K562 (cell line): ENCODE measurements around the gene KCNQ4. TPM values are rescaled to one million over a fixed set of nuclear protein-coding genes. Genes with fewer than 3 reads are reported as not detected.

Experiments used
- ATAC-seq: fragments of 200-7000 bp; cut with Tn5 transposase; 3 replicates; pipeline ENCODE4 v1.9.1; 2020; ENCODE audit warnings: moderate library complexity
- Bru-seq: library from RNA; stranded (reverse); fragments of 400-500 nt; gene quantifications from one replicate; lab custom pipeline; 2021; lab: Mats Ljungman, UMichigan
- BruChase-seq, 2 experiments: library from RNA; stranded (reverse); fragments of 400-500 nt; gene quantifications; one replicate each; lab custom pipeline; 2021; lab: Mats Ljungman, UMichigan
- BruUV-seq: library from RNA; stranded (reverse); fragments of 400-500 nt; replicated peaks from 2 replicates; lab custom pipeline; 2021; lab: Mats Ljungman, UMichigan
- CTCF ChIA-PET: fragments of 300-600 bp; formaldehyde crosslinking; extraction: SDS; loops from one replicate; lab custom pipeline; 2021; ENCODE audit warnings: low intra/inter-chr PET ratio; lab: Yijun Ruan, JAX
- POLR2A ChIA-PET: fragments of 300-600, 350-650 bp; sonication (Branson Sonifier 250); formaldehyde crosslinking; extraction: SDS; loops from one replicate; lab custom pipeline; 2021; ENCODE audit warnings: antibody characterized with exemption, inconsistent platforms; lab: Yijun Ruan, JAX
- DNase-seq, 4 experiments: peaks; one replicate each; pipeline versions ENCODE4 v3.0.0 to v3.0.0-alpha.2; 2011 to 2018; ENCODE audit warnings: low spot score in 3 of 4, mixed read lengths in 3 of 4; ENCODE audit errors: extremely low read depth in 1 of 4
- FAIRE-seq: peaks from 2 replicates; lab custom pipeline; 2011; peaks lifted over from hg19 to GRCh38; lab: Jason Lieb, UNC
- H2AFZ ChIP-seq: 2 replicates; pipeline ENCODE4 v1.6.0; 2011; ENCODE audit warnings: low read depth, low read length, control low read depth, inconsistent platforms
- H3K27ac ChIP-seq: fragments of 200-600 bp; 3 replicates; pipeline ENCODE4 v1.8.0; 2011; ENCODE audit warnings: low read depth, mild to moderate bottlenecking, control low read depth, inconsistent platforms, low read length, moderate library complexity, mixed read lengths; ENCODE audit errors: extremely low read depth
- H3K27me3 ChIP-seq, 2 experiments: fragments of 300-600 bp in 1 of 2; 2 replicates in 1 of 2; 3 replicates in 1 of 2; pipeline versions ENCODE4 v1.6.0 to v1.8.0; 2011; ENCODE audit warnings: inconsistent platforms in 2 of 2, low read length in 2 of 2, mild to moderate bottlenecking in 1 of 2, mixed read lengths in 1 of 2, moderate library complexity in 1 of 2; ENCODE audit not compliant: control insufficient read depth in 2 of 2, insufficient read depth in 2 of 2
- H3K36me3 ChIP-seq: fragments of 300-600 bp; 3 replicates; pipeline ENCODE4 v1.8.0; 2011; ENCODE audit warnings: mild to moderate bottlenecking, low read length, inconsistent platforms; ENCODE audit not compliant: control insufficient read depth, insufficient read depth
- H3K4me1 ChIP-seq, 2 experiments: fragments of 200-600 bp in 1 of 2; replicated peaks in 1 of 2; 2 replicates in 1 of 2; 3 replicates in 1 of 2; pipeline versions ENCODE4 v1.5.1 to v1.8.0; 2011; ENCODE audit warnings: inconsistent platforms in 2 of 2, low read length in 2 of 2, mild to moderate bottlenecking in 1 of 2, mixed read lengths in 1 of 2, moderate library complexity in 1 of 2; ENCODE audit not compliant: control insufficient read depth in 2 of 2, insufficient read depth in 2 of 2
- H3K4me2 ChIP-seq: 2 replicates; pipeline ENCODE4 v1.6.1; 2011; ENCODE audit warnings: low read length, control low read depth, inconsistent platforms, mixed read lengths; ENCODE audit not compliant: insufficient read depth
- H3K4me3 ChIP-seq: fragments of 200-600 bp; sonication (generic), shearing (Covaris generic); 2 replicates; pipeline ENCODE4 v1.5.1; 2016; ENCODE audit warnings: control low read depth, inconsistent platforms
- H3K79me2 ChIP-seq: fragments of 200-600 bp; 3 replicates; pipeline ENCODE4 v1.8.0; 2011; ENCODE audit warnings: low read length, inconsistent platforms; ENCODE audit not compliant: control insufficient read depth, insufficient read depth
- H3K9ac ChIP-seq, 2 experiments: 2 replicates each; pipeline versions ENCODE4 v1.6.0 to v1.6.1; 2011; ENCODE audit warnings: low read depth in 2 of 2, low read length in 2 of 2, control low read depth in 1 of 2, inconsistent platforms in 1 of 2, mild to moderate bottlenecking in 1 of 2, mixed read lengths in 1 of 2; ENCODE audit not compliant: insufficient read depth in 1 of 2
- H3K9me1 ChIP-seq: one replicate; pipeline ENCODE4 v1.6.0; 2011; ENCODE audit warnings: inconsistent platforms, mild to moderate bottlenecking, low read length, moderate library complexity; ENCODE audit not compliant: control insufficient read depth, insufficient read depth
- H3K9me3 ChIP-seq: replicated peaks from 2 replicates; pipeline ENCODE4 v1.5.1; 2011; ENCODE audit warnings: low read depth, low read length, inconsistent platforms; ENCODE audit not compliant: control insufficient read depth, insufficient read depth
- H4K20me1 ChIP-seq: replicated peaks from 2 replicates; pipeline ENCODE4 v1.6.1; 2011; ENCODE audit warnings: low read length, inconsistent platforms, mixed read lengths; ENCODE audit not compliant: control insufficient read depth, insufficient read depth
- ARID3B ChIP-seq: fragments of 250-450 bp; sonication (Bioruptor Pico); IDR thresholded peaks from 2 replicates; pipeline ENCODE4 v1.4.0; 2020; ENCODE audit warnings: borderline replicate concordance
- BCOR ChIP-seq: fragments of 450-650 bp; IDR thresholded peaks from 2 replicates; pipeline ENCODE4 v1.6.1; 2016
- DPF2 ChIP-seq: fragments of 450-650 bp; IDR thresholded peaks from 2 replicates; pipeline ENCODE4 v1.6.1; 2016
- HEY1 ChIP-seq: fragments of 250-450 bp; sonication (Bioruptor Pico); IDR thresholded peaks from 2 replicates; pipeline ENCODE4 v1.5.0; 2020; ENCODE audit warnings: mild to moderate bottlenecking, moderate library complexity, borderline replicate concordance
- NRF1 ChIP-seq, 2 experiments: fragments of 450-650 bp; IDR thresholded peaks in 1 of 2; conservative IDR thresholded peaks in 1 of 2; 2 replicates each; pipeline ENCODE4 v1.6.1; 2014; ENCODE audit warnings: mild to moderate bottlenecking in 2 of 2
- POU5F1 ChIP-seq: fragments of 150-350 bp; IDR thresholded peaks from 2 replicates; pipeline ENCODE4 v1.6.1; 2014; ENCODE audit warnings: borderline replicate concordance, low read length, low read depth, mild to moderate bottlenecking; ENCODE audit not compliant: partially characterized antibody
- SP2 ChIP-seq: IDR thresholded peaks from 2 replicates; pipeline ENCODE4 v1.6.1; 2011; ENCODE audit warnings: mild to moderate bottlenecking, low read depth, low read length, moderate library complexity; ENCODE audit not compliant: poor library complexity, severe bottlenecking; ENCODE audit errors: extremely low read depth
- ZNF592 ChIP-seq: fragments of 450-650 bp; IDR thresholded peaks from 2 replicates; pipeline ENCODE4 v1.6.1; 2017; ENCODE audit warnings: antibody characterized with exemption, mild to moderate bottlenecking
- WGBS: fragments of 100-300 bp; shearing (Covaris generic); methylation state at CpG from one replicate; pipeline ENCODE4 v1.1.6; 2016; ENCODE audit warnings: low coverage, mixed read lengths; ENCODE audit not compliant: insufficient coverage; ENCODE audit errors: missing lambda C conversion rate; 5-methylcytosine and 5-hydroxymethylcytosine counted together
- in situ Hi-C: fragments of 300-500 bp; cut with MboI; formaldehyde crosslinking; loops from 4 replicates; pipeline ENCODE4 v1.15.0; 2018; ENCODE audit warnings: inconsistent platforms, mixed read lengths
- intact Hi-C: fragments of 100-400 bp; cut with micrococcal nuclease; formaldehyde crosslinking; loops from 2 replicates; pipeline ENCODE4 v1.14.2; 2022
- long read RNA-seq, 3 experiments: library from polyadenylated mRNA in 2 of 3; library from RNA in 1 of 3; unstranded in 2 of 3; stranded (forward) in 1 of 3; transcript quantifications; one replicate each; pipeline ENCODE4 v2.0.0, GENCODE V29; 2019 to 2022
- polyA minus RNA-seq, 3 experiments: library from RNA; depleted of rRNA, polyadenylated mRNA; stranded (reverse); fragments of >200 nt; gene quantifications; 2 replicates each; pipeline ENCODE4 v1.2.3, GENCODE V29; 2011
- polyA plus RNA-seq, 8 experiments: library from polyadenylated mRNA; depleted of rRNA in 4 of 8; stranded (reverse) in 5 of 8; unstranded in 3 of 8; fragments of >200 nt; fragmentation: Nextera tagmentation in 2 of 8; fragmentation: Illumina TruSeq in 1 of 8; extraction: Ambion mirVana in 2 of 8; extraction: Trizol in 1 of 8; gene quantifications; 2 replicates each; pipeline versions ENCODE4 v1.2.1 to v1.2.3, GENCODE V29; 2011 to 2014; ENCODE audit warnings: inconsistent platforms in 1 of 8, missing spikeins in 1 of 8
- total RNA-seq, 7 experiments: library from RNA; depleted of rRNA in 6 of 7; stranded (reverse); fragments of >200 nt in 6 of 7; fragmentation: Illumina TruSeq in 2 of 7; extraction: Trizol in 2 of 7; gene quantifications; 2 replicates each; pipeline versions ENCODE4 v1.2.1 to v1.2.3, GENCODE V29; 2011 to 2021; ENCODE audit warnings: low replicate concordance in 1 of 7

KCNQ4 gene
- total RNA-seq (2011; cell fraction: chromatin; rRNA removed; ENCODE audit: low replicate concordance) = 4.1 and 12.8 TPM in 2 replicates
- total RNA-seq (2011; cell fraction: nucleolus; rRNA removed) = 7.4 and 7.5 TPM in 2 replicates
- total RNA-seq (2011; cell fraction: nucleoplasm; rRNA removed) = 4.4 and 4.6 TPM in 2 replicates
- total RNA-seq (2014; rRNA removed) = 1.6 and 1.8 TPM in 2 replicates
- total RNA-seq (2014; rRNA removed; fragmentation: Illumina TruSeq; extraction: Trizol) = 0.64 and 0.76 TPM in 2 replicates
- total RNA-seq (2015; rRNA removed; fragmentation: Illumina TruSeq; extraction: Trizol) = 0.72 and 0.79 TPM in 2 replicates
- 3.8 and 4.1 TPM in 2 replicates for total RNA-seq (2021)
- 0.79 and 1.7 TPM in 2 replicates for polyA plus RNA-seq (2011; rRNA removed)
- 1.1 and 1.3 TPM in 2 replicates for polyA plus RNA-seq (2011; cell fraction: cytosol; rRNA removed)
- polyA plus RNA-seq (2011; cell fraction: nucleus; rRNA removed) = 6.3 and 9.8 TPM in 2 replicates
- 2.5 and 4.6 TPM in 2 replicates for polyA plus RNA-seq (2012)
- 3.5 and 3.8 TPM in 2 replicates for polyA plus RNA-seq (2014; fragmentation: Illumina TruSeq; extraction: Trizol)
- polyA plus RNA-seq (2014; fragmentation: Nextera tagmentation; extraction: Ambion mirVana) = under 1 TPM; 0.07 to 0.27 TPM
- 3.4 and 3.7 TPM in 2 replicates for polyA plus RNA-seq (2014; rRNA removed)
- polyA minus RNA-seq (2011; rRNA and poly(A)+ RNA removed) = 0.42 and 0.49 TPM in 2 replicates
- polyA minus RNA-seq (2011; cell fraction: cytosol; rRNA and poly(A)+ RNA removed) = 1.0 TPM in 2 replicates
- polyA minus RNA-seq (2011; cell fraction: nucleus; rRNA and poly(A)+ RNA removed) = 3.6 and 3.7 TPM in 2 replicates
- percentile 54 among the genes with signal in this experiment for Bru-seq, nascent RNA
- BruChase-seq, experiment 1, labeled RNA remaining after a 2-hour chase = percentile 52 among the genes with signal in this experiment
- percentile 53 among the genes with signal in this experiment for BruChase-seq, experiment 2, labeled RNA remaining after a 6-hour chase
- long read RNA-seq, experiment 1, partial matches to known transcripts = 2 of 7 reads
- long read RNA-seq, experiment 1, other reads (novel, unspliced or antisense) = 5 of 7 reads
- long read RNA-seq, experiment 2, full-length matches to known transcripts = 3 of 11 reads
- long read RNA-seq, experiment 2, partial matches to known transcripts = 2 of 11 reads
- long read RNA-seq, experiment 2, other reads (novel, unspliced or antisense) = 6 of 11 reads
- long read RNA-seq, experiment 3 = 0 reads

GRCh38 chr1:40783001-40783905 is at the start of gene KCNQ4:
KCNQ4 (plus strand) TSS chr1:40783787; CDS start chr1:40784094, 307 bp downstream.
- FAIRE-seq (peak; percentile 29), ATAC-seq (peak; percentile 76), DNase-seq (peak; percentile 79 to 90 (median 84))
- H3K9ac ChIP-seq = peak within 1 kb of the TSS; percentile 50 to 93
- intact Hi-C loops = no loop called here
- H3K79me2 ChIP-seq = peaks cover 7% of the 10 kb centered on the region; the same call in 2 of the 3 replicates
- peak within 1 kb of the TSS; percentile 37 for H3K4me3 ChIP-seq
- no peaks in the 10 kb centered on the region for H3K36me3 ChIP-seq
- H4K20me1 ChIP-seq = no peaks in the 10 kb centered on the region; the same call in none of the 2 replicates
- POLR2A ChIA-PET = interaction anchor here (0.7 to 1.2 kb wide), 6 partner anchors 11 to 150 kb away, joined by 3 to 5 read pairs (median 3); no protein-coding TSS in a partner anchor
- no peaks in the 10 kb centered on the region for H3K9me1 ChIP-seq
- H3K4me2 ChIP-seq = peak within 1 kb of the TSS; percentile 72
- H2AFZ ChIP-seq = peak within 1 kb of the TSS; percentile 78
- peaks cover 15 to 32% of the 10 kb centered on the region in 2 experiments for H3K4me1 ChIP-seq
- in situ Hi-C loops = loop anchor here (5.0 kb wide), 1 partner anchor 59 kb away; no protein-coding TSS in a partner anchor
- no peaks in the 10 kb centered on the region for H3K9me3 ChIP-seq
- WGBS = 21% methylated on average over 41 of the region's 73 CpGs
- CTCF ChIA-PET = interaction anchor here (0.9 kb wide), 1 partner anchor 9 kb away, joined by 3 read pairs; no protein-coding TSS in a partner anchor
- peak within 1 kb of the TSS; percentile 47; the same call in 1 of the 3 replicates for H3K27ac ChIP-seq
- no TSS peak for BruUV-seq
- H3K27me3 ChIP-seq = no peaks in the 10 kb centered on the region
- TF ChIP-seq ARID3B (CRISPR knock-in tag) (no peak), POU5F1 (no peak), ZNF592 (peak; percentile 58), NRF1 (conservative IDR thresholded peaks at IDR 0.05 in 1 of 2, IDR thresholded peaks at IDR 0.05 in 1 of 2) (peak in 1 of 2 experiments; percentile 18; a peak in 1 of 4 replicates), BCOR (0 out of 2 replicates have a peak, but pooled peaks have one; percentile 31), SP2 (no peak), DPF2 (peak; percentile 45; the same call in 1 of the 2 replicates), HEY1 (CRISPR knock-in tag) (no peak)
